Islet precursor cell (in vitro differentiated cells): ENCODE data around the gene GAB3.

ENCODE experiments used
- DNase-seq: peaks from one replicate; pipeline ENCODE4 v3.0.0-alpha.2; 2018

GAB3 gene

DNA sequence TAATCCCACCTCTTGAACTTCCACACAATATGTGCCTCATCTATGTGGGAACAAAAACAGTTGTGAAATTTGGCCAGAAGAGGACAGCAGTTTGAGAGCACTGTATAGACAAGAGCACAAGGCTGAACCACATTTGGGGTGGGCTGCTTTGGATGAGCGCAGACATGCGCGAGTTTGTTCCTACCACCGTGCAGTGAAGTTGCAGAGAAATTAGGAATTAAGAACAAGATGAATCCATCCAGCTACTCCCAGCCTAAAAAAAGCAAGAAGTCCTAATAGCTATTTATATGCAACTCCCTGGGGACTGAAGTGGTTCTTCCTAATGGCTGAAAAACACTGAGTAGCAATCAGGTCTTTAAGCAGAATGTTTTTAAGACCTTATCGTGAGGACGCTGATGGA, 1.0 kb downstream of the GAB3 start:
- DNase-seq = no peak

DNA sequence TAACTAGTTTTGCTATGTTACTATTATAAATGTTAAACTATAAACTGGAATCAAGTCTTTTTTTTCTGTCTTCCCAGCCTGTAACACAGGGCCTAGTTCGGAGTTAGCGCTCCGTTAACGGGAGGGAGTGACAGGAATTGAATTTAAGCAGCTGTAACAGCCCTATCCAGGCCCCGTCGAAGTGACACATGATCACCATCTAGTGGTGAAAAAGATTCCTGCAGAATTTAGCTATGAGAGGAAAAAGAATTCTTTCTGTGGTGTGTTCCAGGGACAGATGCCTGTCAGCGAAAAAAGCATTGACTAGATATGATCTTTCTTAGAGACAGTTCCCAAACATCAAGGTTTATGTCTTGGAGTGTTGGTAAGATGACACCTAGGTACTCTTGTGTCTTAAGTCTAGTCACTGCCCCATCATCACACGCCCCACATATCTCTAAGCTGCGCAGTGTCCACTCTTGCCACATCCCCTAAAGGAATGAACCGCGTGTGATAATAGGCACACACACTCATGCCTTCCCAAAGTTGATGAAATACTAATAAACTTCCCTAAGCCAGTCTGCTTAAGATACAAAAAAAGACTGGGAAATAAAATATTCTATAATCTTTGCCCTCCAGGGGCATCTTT, 2.1 kb downstream of the GAB3 start:
- peak; percentile 60 for DNase-seq

DNA sequence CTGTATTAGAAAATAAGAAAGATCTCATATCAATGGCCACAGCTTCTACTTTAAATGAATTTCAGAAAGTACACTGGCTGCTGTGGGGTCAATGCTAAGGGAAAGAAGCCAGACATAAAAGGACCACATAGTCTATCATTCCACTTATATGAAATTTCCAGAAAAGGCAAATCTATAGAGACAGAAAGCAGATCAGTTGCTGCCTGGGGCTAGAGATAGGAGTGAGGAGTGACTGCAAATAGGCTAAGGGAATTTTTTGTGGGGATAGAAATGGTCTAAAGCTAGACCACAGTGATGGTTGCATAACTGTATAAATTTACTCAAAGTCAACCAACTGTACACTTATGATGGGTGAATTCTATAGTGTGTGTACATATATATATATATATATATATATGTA, 8.3 kb downstream of the GAB3 start:
- DNase-seq = no peak

DNA sequence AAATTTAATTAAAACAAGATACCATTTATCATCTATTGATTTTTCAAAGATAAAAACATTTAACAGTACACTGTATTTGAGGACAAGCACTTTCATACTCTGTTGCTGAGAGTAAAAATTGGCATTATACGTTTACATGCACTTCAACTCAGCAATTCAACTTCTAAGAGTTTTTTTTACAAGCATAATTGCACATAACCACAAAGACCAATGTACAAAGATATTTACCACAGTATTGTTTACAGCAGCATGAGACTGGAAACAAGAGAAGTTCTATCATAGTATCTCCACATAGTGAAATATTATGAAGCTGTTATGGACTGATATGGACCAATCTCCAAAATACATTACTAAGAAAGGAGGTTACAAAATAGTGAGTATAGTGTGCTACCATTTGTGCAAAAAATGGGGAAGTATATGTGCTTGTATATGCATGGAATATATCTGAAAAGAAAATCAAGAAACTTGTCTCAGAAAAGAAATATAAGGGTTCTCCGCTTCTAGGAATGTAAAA, 10.9 kb downstream of the GAB3 start:
- no peak for DNase-seq

DNA sequence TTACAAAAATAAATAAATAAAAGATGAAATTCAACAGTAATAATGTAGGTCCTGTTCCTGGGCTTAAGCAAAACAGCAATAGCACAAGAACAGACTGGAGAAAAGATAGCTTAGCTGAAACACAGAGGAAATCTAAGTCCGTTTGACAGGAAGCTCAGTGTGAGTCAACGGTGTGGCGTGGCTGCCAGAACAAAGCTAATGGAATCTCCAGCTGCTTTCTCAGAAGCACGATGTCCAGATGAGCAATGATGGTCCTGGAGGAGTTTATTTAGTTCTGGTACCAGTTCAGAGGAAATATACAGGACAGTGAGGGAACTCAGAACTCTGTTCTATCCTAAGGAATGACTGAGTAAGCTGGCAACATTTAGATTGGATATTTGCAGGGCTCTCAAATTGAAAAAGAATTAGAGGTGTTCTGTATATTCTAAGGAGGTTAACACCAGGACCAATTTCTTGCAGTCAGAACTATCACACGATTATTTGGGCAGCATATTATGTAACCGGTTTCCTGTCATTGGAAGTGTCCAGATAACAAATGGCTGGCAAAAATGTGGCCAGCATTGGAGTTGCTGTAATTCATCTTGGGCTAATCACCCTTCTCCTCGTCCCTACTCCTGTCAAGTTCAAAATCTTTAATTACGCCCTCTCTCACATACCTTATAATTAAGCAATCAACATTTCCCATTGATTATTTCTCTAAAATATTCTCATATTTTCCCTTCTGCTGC, 12.7 kb downstream of the GAB3 start:
- no peak for DNase-seq

DNA sequence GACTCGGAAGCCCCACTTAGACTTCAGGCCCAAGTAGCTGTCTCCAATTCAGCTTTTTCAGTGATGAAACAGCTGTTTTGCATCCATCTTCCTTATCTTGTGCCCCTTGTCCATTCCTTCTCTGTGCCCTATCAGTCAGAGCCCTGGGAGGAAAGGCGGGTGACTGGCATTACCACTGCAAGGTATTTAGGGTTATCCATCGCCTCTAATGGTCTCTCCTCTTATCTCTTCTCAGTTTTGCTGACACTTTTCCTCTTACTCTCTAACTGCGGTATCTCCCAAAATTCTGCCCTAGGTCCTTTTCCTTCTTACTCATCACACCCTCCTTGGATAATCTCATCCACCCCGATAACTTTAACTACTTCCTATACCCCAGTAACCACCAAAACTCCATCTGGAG, 13.7 kb downstream of the GAB3 start:
- DNase-seq = no peak

DNA sequence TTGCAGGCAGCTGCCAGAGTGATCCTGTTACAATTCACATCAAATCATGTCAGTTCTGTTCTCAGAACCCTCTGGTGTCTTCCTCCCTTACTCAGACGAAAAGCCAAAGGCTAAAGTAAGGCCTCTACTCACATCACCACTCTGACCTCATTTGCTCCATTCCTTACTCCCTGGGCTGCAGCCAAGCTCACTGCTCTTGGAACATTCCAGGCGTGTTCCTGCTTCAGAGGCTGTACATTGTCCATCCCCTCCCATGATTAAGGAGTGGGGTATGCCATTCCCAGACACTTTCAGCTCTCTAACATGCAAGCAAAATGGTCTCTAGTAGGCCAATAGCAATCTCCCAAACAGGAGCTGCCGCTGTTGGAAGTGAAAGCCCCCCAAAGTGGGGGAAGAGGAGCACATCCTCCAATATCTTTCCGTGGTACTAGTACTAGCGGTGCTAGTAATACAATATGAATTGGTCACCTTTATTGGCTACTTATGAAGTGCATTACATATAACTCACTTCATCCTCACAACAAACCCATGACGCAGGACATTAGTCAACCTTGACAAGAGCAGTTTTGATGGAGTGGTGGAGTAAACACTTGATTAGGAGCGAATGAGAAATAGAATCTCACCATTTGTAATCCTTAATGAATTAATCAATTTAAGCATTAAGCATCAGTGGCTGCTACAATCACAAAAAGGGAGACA, 15.0 kb downstream of the GAB3 start:
- DNase-seq = peak; percentile 63

DNA sequence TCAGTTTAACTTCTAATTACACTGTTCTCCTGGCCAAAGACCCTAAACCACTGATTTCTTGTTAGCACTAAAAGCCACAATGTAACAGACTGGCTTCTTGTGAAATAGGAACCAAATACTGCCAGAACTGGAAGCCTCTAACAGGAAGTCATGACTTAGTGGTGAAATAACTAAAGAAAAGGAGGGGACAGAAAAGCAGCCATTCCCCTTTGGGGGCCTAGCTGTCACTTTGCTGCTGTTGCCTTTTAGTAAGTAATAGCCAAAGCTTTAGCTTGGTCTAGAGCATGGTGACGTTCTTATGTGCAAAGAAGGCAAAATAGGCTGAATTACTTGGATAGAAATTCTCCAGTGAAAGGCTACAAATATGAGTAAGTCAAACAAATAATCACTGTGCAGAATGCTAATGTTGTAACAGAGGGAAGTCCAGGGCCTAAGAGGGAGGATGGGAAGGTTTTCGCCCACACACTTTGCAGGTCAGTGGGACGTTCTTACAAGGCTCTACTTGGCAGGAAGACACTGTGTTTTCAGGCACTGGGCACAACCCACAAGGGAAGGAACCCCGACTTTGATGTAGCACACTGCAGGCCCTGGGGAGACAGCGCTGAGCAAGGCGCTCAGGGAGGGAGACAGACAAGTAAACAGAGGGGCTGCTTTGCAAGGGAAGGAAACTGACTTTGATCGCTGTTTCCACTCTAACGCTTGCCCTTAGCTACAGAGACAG, 16.7 kb downstream of the GAB3 start:
- DNase-seq = no peak

DNA sequence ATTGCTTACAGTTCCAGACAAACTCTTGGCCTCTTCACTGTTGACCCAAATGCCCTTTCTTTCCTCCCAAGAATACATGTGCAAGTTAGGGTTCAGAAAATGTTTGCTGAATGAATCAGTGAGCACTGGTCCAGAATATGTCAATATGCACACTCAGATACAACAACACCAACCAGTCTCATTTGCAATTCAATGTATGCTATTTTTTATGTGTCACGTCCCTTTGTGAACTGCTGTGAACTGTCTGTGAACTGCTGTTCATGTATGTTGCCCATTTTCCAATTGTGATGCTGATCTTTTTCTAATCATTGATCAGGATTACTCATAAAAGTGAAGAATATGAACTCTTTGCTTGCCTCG, 17.8 kb downstream of the GAB3 start:
- no peak for DNase-seq

DNA sequence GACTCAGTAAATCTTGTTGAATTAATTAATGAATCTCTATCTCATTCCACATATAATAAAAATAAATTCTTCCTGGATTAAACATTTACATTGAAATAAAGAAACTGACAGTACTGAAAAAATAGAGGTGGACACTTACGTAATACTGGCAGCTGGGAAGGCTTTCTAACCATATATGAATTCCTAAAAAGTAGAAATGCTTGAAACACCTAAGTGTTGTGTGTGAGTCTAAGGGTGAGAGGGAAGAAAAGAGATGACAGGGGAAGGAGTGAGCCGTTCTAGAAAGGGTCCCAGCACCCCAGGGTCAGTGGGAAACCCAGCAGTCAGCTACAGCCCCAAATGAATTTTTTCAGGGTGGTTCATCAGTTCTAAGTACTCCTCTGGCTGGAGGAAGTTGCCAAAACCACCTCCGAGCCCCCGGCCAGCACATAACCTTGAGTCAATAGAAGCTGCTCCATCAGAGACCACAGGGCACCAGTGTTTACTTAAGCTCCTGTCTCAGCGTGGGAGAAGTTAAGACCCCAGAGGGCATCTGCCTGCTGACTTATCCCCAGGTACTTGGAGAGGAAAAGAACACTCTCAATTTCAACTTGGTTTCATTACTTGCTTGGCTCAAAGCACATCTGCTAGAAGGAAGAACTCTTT, 18.3 kb downstream of the GAB3 start:
- DNase-seq = no peak

DNA sequence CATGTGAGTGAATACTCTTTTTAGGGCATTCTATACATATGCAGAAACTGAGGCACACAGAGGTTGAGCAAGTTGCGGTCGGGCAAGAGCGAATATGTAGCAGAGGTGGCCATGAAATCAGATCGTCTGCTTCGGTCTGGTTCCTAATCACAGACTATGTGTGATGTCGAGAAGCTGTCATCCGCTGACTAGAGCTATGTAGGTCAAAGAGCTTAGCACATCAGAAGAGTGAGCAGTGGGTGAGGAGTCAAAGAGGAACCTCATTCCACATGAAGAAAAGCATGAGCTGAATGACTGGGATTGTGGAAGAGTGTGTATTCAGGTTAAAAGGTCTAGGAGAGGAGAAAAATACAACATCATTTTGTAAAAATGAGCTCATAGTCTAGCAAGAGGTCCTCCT, 19.0 kb downstream of the GAB3 start:
- no peak for DNase-seq

DNA sequence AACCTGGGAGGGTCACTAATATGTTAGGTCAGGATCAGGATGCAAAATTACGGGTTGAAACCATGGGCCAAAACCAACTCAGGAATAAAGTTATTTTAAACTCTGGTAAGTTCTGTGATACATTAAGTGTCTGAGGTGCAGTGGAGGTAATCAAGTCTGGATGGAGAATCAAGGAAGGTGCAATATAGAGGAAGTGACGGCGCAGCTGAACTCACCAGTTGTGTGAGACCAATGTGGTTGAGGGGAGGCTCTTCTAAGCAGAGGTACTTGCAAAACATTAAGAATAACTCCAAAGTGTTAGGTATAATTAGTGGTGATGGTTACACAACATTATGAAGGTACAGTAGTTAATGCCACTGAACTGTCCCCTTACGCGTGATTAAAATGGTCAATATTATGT, 19.7 kb downstream of the GAB3 start:
- no peak for DNase-seq

DNA sequence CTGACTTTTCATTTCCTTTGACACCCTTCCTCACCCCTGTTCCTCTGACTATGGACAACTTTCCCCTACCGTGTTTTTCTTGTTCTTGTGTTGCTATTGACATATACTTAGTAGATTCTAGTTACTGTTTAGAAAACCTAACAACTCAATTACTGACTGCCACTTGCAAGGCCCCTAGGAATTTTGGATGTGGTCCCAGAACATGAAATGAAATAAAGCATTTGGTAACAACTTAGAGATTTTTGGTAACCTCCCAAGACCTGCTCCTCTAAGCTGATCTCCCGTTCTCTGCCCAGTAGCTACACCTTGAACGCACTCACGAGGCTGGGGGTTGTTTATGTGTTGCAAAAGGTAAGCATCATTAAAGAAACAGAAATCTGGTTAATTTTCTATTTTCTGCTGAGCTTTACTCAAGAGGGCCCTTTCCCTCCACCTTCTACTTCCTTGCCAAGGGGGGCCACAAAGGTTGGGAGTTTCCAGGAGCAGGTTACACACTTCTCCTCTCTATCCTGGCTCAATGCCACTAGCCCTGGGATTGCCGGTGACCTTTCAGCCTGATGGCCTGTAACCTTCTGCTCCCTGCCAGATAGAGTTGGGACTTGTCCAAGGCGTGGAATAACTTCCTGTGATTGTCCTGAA, 20.5 kb downstream of the GAB3 start:
- DNase-seq = no peak

DNA sequence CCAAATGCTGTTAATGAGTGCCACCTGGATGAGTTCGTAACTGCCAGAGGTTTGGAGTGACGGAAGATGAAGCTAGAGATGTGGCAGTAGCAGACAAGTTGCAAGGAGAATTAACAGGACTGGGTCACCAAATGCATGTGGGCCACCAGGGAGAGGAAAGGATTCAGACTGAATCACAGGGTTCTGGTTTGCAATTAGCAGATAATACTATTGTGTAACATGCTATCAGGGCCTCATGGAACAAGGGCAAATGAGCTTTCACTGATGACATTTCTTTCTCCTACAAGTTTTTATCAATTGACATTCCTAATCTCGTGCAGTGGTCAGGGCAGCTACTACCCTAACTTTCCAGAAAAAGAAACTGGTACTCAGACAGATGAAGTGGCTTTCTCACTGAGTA, 21.4 kb downstream of the GAB3 start:
- DNase-seq = no peak

DNA sequence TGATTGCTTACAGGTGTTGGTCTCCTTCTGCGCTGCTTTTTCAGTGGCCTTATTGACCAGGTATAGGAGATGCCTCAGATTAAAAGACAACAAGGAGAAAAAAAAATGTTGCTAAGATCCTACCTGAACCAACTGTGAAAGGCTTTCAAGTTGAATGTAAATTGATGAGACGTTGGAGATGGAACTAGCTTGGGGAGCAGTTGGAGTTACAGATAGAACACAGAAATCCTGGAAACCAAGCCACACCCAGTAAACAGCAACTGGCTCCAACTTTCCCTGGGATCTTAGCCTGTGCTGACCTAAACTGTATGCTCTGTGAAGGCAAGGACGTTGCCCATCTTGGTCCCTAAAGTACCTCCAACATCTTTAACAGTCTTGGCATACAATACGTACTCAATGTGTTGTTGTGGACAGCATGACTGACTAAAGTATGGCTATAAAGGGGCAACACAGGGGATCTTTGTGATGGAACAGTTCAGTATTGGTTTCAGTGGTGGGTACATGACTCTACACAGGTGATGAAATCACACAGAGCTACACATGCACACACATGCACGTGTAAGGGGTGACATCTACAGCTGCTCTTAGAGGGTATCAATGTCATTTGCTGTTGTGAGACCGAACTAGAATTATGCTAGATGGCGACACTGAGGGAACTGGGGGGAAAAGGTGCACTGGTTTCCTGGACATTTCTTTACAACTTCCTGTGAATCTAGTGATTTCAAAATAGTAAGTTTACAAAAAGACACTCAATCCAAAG, 22.3 kb downstream of the GAB3 start:
- DNase-seq = no peak

DNA sequence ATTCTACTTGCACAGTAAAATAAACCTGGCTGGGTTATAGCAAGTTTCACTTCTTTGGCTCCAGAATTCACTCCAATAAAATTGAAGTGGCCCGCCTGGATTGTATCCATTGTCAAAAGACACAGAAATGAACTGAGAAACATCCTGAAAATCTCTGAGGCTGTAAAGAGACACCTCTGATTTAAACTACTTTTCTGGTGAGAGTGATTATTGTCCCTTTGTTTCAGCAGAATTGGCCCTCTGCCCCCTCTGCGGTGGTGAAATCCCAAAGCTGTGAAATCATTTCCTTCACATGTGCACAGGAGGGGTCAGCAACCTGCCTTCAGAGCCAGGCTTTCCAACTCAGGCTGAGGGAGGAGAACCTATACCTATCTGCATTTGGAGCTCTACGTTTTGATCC, 23.0 kb downstream of the GAB3 start:
- no peak for DNase-seq

DNA sequence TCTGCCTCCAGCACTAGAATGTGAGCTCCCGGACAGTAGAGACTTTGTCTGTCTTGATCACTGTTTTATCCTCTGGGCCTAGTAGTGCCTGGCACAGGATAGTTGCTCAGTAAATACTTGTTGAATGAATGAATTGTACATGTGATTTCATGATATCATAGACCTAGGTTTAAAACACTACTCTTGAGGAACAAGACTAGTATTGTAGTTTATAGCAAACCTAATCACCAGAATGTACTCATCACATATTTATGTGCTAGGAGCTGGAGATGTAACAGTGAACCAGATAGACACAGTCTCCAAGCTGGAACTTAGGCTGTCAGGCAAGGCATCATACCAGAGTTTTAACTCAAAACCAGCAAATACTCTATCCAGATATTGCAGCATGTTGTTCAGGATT, 23.5 kb downstream of the GAB3 start:
- DNase-seq = no peak

DNA sequence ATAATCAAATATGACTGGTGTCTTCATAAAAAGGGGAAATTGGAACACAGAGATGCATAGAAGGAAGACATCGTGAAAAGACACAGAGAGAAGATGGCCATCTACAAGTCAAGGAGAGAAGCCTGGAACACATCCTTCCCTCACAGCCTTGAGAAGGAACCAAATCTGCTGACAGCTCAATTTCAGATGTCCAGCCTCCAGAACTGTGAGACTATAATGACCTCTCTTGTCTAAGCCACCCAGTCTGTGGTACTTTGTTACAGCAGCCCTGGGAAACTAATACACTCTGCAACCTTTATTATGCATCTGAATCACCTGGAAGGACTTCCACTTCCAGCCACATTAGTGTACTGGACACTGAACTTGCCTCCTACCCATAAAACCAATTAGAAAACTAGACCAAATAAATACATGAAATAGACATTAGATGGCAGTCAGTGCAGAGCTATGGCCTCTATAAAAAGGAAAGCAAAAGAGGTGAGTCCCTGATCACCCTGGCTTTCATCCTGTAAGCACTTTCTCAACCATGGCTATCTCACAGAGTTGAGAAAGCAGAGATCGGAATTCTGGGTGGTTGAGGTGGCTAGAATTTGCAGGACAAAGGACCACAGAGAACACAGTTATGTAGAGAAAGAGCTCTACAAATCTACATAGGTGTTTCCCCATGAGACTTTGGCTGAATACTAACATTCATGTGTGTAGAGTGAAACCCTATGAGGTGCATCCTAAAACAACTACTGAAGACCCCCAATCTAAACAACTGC, 25.7 kb downstream of the GAB3 start:
- no peak for DNase-seq

DNA sequence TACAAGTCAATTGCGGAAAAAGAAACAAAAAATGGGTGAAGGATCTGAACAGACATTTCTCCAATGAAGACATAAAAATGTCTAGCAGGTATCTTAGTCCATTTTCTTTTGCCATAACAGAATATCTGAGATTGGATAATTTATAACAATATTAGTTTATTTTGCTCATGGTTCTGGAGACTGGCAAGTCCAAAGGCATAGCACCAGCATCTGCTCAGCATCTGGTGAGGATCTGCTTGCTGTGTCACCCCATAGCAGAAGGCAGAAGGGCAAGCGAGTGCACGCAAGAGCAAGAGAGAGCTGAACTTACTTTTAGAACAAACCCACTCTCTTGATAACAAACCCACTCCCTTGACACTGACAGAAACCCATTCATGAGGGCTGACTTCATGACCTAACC, 29.7 kb downstream of the GAB3 start:
- DNase-seq = no peak

DNA sequence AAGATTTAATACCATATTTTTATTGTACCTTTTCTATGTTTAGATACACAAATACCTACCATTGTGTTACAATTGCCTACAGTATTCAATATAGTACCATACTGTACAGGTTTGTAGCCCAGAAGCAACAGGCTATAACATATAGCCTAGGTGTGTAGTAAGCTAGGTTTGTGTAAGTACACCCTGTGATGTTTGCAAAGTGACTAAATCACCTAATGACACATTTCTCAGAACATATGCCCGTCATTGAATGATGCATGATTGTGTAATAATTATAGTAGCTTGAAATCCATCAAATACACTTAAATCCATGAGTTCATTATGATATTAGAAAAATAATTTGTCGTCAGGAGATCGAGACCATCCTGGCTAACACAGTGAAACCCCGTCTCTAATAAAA, 30.8 kb downstream of the GAB3 start:
- no peak for DNase-seq

DNA sequence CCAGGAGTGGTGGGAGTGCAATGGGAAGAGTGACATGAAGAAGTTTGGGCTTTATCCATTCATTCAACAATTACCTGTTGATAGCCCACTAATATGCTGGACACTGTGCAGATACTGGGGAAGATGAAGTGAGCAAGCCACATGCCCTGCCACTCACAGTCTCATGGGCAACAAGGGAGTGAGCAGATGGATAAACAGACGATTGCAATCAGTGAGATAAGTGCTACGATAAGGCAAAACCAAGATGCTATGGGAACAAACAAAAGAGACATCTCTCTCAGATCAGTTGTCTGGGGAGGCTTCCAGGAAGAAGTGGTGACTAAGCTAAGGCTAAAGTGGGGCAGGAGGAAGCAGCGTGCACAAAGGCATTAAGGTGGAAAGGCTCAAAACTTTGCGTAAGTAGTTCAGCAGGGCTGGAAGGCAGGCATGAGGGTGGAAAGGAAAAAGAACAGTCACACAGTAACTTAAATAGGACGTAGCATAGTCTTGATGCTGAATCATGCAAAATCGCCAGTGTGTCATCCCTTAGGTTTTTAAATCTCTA, 31.7 kb downstream of the GAB3 start:
- no peak for DNase-seq
